ENCODE data around the gene ERC1.

Gene ERC1

DNA sequence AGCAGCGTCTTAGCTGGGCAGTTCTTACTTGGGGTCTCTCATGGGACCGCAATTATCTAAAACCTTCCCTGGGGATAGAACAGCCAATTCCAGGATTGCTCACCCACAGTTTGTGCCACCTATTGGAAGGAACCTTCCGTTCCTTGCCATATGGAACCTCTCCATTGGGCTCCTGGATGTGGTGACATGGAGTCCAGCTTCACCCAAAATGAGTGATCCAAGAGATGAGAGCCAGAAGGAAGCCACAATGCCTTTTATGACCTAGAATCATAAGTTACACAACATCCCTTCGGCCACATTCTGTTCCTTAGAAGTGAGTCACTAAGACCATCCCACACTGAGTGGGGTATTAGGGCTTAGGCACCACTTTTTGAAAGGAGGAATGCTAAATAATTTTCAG, 439.0 kb downstream of the ERC1 start:
- no peaks in the 10 kb centered on the region for H3K36me3 ChIP-seq (ENCODE audit: control insufficient read depth in 2 of 2, insufficient read depth in 1 of 2, low read length in 2 of 2)
- H3K4me1 ChIP-seq (ENCODE audit: control insufficient read depth, insufficient read depth, low read length): peaks cover under 1% of the 10 kb centered on the region; the same call in 1 of the 2 replicates
- H3K9me3 ChIP-seq (ENCODE audit: control insufficient read depth, insufficient read depth, low read depth, low read length): no peaks in the 10 kb centered on the region
- H3K27ac ChIP-seq (ENCODE audit: extremely low read depth, low read depth, low read length): no peak overlapping the region
- ChIA-PET CTCF (interaction anchor here (0.6 kb wide), 1 partner anchor 47 kb away, joined by 3 read pairs; no protein-coding TSS in a partner anchor), POLR2A (no interaction called here)
- H3K4me3 ChIP-seq (ENCODE audit: low read depth, low read length): no peak overlapping the region
- TF ChIP-seq ZBTB21 (tag by site-specific recombination; IDR thresholded peaks at IDR 0.05) (no peak), ZNF16 (tag by site-specific recombination; IDR thresholded peaks at IDR 0.05; ENCODE audit: low read depth) (no peak), ZNF169 (tag by site-specific recombination; IDR thresholded peaks at IDR 0.05) (no peak), ZNF558 (tag by site-specific recombination; IDR thresholded peaks at IDR 0.05) (no peak), ZNF391 (tag by site-specific recombination; IDR thresholded peaks at IDR 0.05; ENCODE audit: borderline replicate concordance, low read depth) (no peak)

DNA sequence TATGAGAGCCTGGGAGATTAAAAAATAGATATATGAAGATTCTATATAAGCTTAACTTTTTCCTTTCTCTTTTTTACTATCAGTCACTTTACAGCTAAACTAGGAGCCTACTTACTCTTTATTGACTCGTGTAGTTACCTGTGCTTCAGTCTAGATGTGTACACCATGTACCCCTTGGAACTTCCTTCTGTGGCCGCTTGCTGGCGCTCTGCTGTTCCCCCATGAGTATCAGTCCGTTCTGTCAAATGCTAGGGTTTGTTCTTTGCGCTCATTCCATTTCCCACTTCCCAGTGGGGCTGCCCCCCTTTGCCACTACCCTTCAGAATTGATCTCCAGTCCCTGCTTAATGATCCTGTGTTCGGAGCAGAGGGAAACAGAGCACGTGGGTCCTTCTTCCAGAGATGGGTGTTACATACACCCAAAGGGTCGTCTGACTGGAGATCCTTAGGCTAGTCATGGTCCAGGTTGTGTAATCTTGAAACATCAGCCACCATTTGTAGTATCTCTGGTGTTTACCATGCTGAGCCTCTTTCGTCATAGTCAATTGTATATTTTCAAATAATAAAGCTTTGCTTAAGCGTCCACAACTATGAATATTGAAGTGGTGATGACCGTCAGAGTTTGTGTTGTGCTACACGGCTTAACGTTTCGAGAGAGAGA, 443.4 kb downstream of the ERC1 start:
- Histone ChIP-seq H3K4me3 (ENCODE audit: low read depth, low read length) (no peak overlapping the region), H3K9me3 (ENCODE audit: control insufficient read depth, insufficient read depth, low read depth, low read length) (no peaks in the 10 kb centered on the region), H3K4me1 (ENCODE audit: control insufficient read depth, insufficient read depth, low read length) (no peaks in the 10 kb centered on the region), H3K36me3 (ENCODE audit: control insufficient read depth in 2 of 2, insufficient read depth in 1 of 2, low read length in 2 of 2) (no peaks in the 10 kb centered on the region), H3K27ac (ENCODE audit: extremely low read depth, low read depth, low read length) (no peak overlapping the region)
- no peak for TF ChIP-seq ZNF133 (tag by site-specific recombination; IDR thresholded peaks at IDR 0.05)
- no peak for TF ChIP-seq ZFP69B (tag by site-specific recombination; IDR thresholded peaks at IDR 0.05)
- TF ChIP-seq SCRT2 (tag by site-specific recombination; IDR thresholded peaks at IDR 0.05): no peak
- TF ChIP-seq SP2 (tag by site-specific recombination; IDR thresholded peaks at IDR 0.05): no peak
- TF ChIP-seq ZNF366 (tag by site-specific recombination; conservative IDR thresholded peaks at IDR 0.05): no peak
- no peak for TF ChIP-seq OVOL3 (tag by site-specific recombination; IDR thresholded peaks at IDR 0.05)
- ChIA-PET POLR2A (interaction anchor here (0.7 kb wide), 1 partner anchor 444 kb away, joined by 3 read pairs; no protein-coding TSS in a partner anchor), CTCF (no interaction called here)

DNA sequence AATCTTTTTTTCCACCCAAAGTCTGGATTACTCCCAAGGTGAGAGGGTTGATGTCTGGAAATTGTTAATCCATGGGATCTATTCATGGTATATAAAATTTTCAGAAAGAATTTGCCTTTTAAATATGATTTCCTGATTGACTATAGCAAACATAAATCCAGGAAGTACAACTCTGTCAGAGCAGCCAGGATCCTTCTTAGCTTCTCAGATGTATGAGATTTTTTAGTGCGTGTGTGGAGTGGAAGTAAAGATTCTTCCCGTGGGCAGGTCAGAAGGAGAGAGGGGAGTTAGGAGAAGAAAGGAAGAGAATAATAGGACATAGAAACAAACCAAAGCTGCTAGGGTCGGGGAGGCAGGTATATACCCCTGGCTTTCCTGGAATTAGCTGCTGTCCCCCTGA, 444.0 kb downstream of the ERC1 start:
- no peak overlapping the region for H3K4me3 ChIP-seq (ENCODE audit: low read depth, low read length)
- no peak overlapping the region for H3K27ac ChIP-seq (ENCODE audit: extremely low read depth, low read depth, low read length)
- ChIA-PET POLR2A (no interaction called here), CTCF (interaction anchor here (0.6 kb wide), 1 partner anchor 8 kb away, joined by 3 read pairs; no protein-coding TSS in a partner anchor)
- H3K36me3 ChIP-seq (ENCODE audit: control insufficient read depth in 2 of 2, insufficient read depth in 1 of 2, low read length in 2 of 2): no peaks in the 10 kb centered on the region
- no peaks in the 10 kb centered on the region for H3K9me3 ChIP-seq (ENCODE audit: control insufficient read depth, insufficient read depth, low read depth, low read length)
- no peaks in the 10 kb centered on the region for H3K4me1 ChIP-seq (ENCODE audit: control insufficient read depth, insufficient read depth, low read length)
- TF ChIP-seq ZNF19 (tag by site-specific recombination; IDR thresholded peaks at IDR 0.05; ENCODE audit: low read depth): no peak
- TF ChIP-seq ZNF24 (tag by site-specific recombination; IDR thresholded peaks at IDR 0.05): no peak
- TF ChIP-seq ZNF211 (tag by site-specific recombination; IDR thresholded peaks at IDR 0.05; ENCODE audit: low read depth): no peak
- TF ChIP-seq ZNF610 (tag by site-specific recombination; IDR thresholded peaks at IDR 0.05; ENCODE audit: borderline replicate concordance): no peak
- TF ChIP-seq, protein P1, sequence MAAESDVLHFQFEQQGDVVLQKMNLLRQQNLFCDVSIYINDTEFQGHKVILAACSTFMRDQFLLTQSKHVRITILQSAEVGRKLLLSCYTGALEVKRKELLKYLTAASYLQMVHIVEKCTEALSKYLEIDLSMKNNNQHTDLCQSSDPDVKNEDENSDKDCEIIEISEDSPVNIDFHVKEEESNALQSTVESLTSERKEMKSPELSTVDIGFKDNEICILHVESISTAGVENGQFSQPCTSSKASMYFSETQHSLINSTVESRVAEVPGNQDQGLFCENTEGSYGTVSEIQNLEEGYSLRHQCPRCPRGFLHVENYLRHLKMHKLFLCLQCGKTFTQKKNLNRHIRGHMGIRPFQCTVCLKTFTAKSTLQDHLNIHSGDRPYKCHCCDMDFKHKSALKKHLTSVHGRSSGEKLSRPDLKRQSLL (tag by site-specific recombination; IDR thresholded peaks at IDR 0.05): no peak
- no peak for TF ChIP-seq SP2 (tag by site-specific recombination; IDR thresholded peaks at IDR 0.05)
- TF ChIP-seq ZNF776 (tag by site-specific recombination; IDR thresholded peaks at IDR 0.05; ENCODE audit: borderline replicate concordance): no peak
- TF ChIP-seq ZNF514 (tag by site-specific recombination; IDR thresholded peaks at IDR 0.05): no peak
- no peak for TF ChIP-seq ZNF391 (tag by site-specific recombination; IDR thresholded peaks at IDR 0.05; ENCODE audit: borderline replicate concordance, low read depth)
- no peak for TF ChIP-seq ZNF76 (tag by site-specific recombination; IDR thresholded peaks at IDR 0.05; ENCODE audit: borderline replicate concordance, low read depth)
- no peak for TF ChIP-seq IKZF3 (tag by site-specific recombination; IDR thresholded peaks at IDR 0.05)
